Endometrium (tissue), 2 donors: ENCODE measurements around the gene ENTPD8.

Experiments used
- FAIRE-seq: peaks from 2 replicates; lab custom pipeline; 2012; peaks lifted over from hg19 to GRCh38; lab: Jason Lieb, UNC
- donor health status: control.
- donor health status: control.

Gene ENTPD8

DNA sequence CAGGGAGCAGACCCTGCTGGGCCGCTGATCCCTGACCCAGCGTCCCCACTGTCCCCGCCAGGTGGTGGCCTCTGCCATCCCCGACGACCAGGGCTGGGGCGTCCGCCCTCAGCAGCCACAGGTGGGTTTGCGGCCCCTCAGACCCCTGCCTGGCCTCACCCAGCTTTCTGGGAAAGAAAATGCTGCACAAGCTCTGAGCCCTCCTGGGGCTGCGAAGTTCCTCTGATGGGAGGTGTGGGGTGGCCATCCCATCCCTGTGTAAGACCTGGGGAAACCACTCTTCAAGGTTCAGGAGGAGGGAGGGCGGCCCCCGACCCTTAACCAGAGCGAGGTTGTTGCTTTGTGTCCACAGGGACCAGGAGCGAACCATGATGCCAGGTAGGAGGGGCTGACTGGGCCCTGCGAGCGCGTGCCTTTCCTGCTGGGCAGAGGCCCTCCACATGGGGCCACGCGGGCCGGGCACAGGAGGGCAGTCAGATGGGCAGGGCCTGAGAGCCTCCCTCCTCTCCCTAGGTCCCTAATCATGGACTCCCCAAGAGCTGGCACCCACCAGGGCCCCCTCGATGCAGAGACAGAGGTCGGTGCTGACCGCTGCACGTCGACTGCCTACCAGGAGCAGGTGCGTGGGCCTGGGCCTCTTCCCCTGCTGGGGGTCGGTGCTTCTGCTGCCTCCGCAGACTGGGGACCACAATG is 10.3 kb downstream of the ENTPD8 start:
- no peak for FAIRE-seq

DNA sequence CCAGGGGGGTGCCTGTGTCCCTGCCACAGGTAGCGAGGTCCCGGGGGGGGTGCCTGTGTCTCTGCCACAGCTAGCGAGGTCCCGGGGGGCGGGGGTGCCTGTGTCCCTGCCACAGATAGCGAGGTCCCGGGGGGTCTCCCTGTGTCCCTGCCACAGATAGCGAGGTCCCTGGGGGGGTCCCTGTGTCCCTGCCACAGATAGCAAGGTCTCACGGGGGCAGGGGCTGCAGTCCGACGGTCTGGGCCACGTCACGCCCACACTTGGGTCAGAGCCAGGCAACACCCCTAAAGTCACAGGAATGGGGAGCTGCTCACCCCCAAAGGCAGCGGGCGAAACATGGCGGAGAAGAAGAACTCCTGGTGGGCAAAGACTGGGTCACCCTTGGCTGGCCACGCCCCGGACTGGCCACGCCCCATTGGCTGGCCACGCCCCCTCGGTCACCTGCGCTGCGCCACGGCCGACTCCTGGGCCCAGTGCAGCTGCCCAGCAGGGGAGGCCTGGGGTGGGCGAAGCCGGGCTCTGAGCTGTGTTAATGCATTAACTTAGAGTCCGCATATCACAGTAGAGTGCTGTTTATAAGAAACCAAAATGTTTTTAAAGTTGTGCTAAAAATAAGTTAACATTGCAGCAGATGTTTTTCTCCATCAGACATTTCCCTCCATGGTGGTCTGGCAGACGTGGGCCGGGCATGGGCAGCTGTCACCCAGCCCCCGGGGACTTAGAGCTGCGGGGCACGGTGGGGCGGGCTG is 11.0 kb downstream of the ENTPD8 start:
- FAIRE-seq, result no peak

DNA sequence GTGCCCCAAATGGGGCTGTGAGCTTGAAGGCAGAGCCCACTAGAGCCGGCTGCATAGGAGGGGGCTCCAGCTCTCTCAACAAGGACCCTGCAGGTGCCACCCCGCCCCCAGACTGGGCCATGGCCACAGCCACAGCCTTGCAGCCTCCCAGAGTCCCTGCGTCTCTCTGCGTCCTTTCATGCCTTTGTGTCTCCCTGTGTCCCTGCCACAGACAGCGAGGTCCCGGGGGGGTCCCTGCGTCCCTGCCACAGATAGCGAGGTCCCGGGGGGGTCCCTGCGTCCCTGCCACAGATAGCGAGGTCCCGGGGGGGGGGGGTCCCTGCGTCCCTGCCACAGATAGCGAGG is 11.6 kb downstream of the ENTPD8 start:
- no peak for FAIRE-seq

DNA sequence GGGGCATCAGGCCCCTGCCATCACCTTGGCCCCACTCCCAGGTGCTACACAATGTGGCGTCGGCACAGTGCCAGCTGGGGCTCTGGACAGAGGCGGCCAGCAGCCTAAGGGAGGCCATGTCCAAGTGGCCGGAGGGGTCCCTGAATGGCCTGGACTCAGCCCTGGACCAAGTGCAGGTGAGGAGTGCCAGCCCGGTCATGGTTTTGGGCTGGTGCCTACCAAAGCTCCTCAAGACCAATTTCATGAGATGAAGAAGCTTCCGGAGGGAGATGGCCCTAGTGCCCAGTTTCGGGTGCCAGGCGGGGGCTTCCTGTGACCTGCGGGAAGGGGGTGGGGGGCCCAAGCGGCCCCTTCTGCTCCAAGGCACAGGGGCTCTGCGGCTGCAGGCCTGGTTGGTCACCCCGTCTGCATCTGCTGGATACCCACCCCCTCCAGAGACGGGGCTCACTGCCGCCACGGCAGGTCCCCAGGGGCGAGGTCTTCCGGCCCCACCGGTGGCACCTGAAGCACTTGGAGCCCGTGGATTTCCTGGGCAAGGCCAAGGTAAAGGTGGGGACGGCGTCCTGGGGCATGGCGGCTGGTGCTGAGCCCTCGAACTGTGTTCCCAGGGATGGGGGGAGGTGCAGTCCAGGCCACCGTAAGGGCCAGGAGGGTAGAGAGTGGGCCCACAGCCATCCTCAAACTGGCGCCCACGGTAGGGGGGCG is 12.2 kb downstream of the ENTPD8 start:
- no peak for FAIRE-seq

DNA sequence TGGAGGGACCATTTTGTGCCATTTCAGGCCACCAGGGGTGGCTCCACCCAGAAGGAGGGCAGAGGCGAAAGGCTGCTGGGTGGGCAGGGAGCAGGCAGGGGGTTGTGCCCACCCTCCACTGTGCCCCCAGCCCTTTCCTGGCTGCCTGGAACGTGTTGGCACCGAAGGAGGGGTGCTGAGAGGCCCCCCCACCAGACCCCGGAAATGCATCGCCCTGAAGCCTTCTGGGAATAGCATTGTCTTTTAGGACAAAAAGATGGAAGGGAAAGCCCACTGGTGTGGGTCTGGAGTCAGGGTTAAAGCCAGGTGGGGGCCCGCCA is 12.9 kb downstream of the ENTPD8 start:
- FAIRE-seq, result no peak

DNA sequence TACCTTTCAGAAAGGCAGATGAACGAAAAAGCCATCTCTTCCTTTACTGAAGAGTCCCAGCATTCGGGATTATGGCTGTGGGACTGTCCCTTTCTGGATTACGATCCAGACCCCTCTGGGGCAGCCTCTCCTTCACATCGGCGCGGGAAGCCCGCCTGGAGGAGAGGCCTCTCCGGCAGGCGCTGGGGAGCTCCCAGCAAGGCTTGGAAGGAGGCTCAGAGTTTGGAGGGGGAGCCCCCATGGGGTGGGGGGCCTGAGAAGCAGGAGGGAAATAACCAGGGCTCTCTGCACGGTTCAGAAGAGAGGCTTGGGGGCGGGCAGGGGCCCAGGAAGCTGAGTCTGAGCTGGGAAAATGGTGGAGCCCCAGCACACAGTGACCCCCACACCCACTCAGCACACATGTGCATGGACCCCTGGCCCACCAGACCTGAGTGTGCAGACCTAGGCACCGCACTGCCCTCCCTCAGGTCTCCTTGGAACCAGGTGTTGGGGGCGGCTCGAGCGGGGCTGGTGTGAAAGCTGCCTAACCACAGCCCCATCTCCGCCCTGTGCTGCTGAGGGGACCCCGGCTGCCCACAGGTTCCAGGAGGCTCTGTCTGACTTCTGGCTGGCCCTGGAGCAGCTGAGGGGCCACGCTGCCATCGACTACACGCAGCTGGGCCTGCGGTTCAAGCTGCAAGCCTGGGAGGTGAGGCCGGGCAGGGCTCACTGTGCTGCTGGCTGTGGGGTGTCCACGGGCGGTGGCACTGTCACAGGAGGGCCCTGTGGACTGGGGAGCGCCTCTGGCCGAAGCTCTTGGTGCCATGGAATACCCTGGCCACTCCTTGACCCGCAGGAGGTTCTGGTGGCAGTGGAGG is 13.5 kb downstream of the ENTPD8 start:
- no peak for FAIRE-seq

DNA sequence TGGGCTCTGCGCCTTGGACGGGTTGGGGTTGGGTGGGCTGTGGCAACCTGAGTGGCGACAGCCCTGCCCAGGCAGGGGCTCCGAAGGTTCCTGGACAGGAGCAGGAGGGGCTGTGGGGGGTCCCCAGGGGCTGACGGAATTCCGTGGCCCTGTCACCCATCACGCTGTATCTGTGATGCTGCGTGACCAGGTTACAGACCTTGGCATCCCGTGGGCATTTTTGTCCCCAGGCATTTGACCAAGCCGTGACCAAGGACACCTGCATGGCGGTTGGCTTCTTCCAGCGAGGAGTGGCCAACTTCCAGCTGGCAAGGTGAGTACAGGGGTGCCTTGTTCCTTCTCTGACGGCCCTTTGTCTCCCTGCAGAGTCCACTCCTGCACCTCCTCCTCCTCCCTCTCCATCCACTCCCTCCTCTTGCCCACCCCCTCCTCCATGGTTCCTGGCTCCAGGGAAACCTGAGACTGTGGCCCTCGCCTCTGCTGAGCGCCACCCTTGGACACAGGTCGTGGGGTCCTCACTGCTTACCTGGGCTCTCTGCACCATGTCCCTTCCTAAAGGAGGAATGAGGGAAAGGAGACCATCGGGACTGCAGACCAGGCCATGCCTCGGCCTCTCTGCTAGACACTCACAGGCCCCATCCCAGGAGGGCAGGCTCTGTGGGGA is 15.0 kb downstream of the ENTPD8 start:
- no peak for FAIRE-seq

DNA sequence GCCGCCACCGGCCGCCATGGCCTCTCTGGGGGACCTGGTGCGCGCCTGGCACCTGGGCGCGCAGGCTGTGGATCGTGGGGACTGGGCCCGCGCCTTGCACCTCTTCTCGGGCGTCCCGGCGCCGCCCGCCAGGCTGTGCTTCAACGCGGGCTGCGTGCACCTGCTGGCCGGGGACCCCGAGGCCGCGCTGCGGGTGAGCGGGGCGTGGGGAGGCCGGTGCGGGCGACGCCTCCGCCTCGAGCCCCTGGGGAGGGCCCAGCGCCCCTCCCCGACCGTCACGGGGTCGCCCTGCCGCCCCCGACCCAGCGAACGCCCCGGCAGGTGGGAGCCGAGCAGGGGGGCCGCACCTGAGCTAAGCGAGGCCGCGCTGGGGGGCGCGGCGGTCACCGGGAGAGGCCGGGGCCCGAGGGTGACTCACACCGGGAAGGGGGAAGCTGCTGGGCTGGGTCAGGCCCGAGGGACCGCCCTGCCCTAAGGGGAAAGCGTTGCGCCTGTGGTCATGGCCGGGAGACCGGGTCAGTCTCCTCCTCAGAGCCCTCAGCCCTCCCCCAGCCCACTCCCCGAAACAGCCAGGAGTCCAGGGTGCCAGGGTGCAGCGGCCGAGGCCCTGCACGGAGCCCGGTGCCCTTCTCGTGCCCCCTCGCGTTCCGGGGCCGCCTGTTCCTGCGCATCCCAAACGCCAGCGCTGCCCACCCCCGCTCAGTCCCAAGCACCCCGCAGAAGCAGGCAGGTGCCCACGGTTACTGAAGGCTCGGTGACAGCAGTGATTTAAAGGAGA is 17.5 kb downstream of the ENTPD8 start:
- no peak for FAIRE-seq

DNA sequence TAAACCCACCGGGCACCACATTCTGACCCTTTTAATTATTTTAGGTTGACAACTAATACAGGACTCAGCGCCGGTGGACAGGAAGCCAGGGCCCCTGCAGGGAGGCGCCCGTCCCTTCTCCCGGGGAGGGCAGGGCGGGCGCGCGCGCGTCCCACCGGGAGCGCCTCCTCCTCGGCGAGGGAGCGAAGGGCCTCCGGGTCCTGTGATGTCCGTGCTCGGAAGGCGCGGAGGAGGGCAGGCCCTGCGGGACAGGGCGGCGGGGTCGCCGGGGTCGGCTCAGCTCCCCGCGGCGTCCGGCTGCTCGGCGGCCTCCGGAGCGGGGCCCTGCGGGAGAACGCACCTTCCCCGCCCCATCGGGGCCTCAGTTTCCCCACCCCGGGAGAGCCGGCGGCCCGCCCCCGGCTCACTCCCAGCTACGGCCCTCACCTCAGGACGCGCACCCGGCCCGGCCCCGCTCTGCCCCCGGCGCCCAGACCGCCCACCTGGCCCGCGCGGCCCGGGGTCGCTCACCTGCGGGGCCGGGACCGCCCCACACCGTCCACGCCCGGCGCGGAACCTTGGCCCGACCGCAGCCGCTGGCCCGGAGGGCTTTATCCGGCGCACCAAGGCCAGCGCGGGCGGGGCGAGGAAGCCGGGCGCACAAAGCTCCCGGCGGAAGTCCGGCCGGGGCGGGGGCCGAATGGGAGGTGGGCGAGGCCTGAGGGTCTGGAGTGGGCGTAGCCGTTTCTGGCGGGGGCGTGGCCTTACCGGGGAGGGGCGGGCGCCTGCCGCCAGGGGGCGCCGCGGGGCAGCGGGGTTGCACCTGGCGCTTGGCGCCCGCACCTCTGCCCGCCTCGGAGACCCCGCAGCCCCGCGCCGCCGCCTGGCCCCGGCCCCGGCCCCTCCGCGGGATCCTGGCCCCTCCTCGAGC is 18.3 kb downstream of the ENTPD8 start, which contains the start of the genes EXD3 and NOXA1:
EXD3 (minus strand) TSS at position 559 of the 910 bp plus-strand sequence. CDS start 27,805 bp downstream, outside the sequence.
NOXA1 (plus strand) TSS at position 790 of the 910 bp plus-strand sequence. CDS start 137 bp downstream, outside the sequence.
- FAIRE-seq, result no peak

DNA sequence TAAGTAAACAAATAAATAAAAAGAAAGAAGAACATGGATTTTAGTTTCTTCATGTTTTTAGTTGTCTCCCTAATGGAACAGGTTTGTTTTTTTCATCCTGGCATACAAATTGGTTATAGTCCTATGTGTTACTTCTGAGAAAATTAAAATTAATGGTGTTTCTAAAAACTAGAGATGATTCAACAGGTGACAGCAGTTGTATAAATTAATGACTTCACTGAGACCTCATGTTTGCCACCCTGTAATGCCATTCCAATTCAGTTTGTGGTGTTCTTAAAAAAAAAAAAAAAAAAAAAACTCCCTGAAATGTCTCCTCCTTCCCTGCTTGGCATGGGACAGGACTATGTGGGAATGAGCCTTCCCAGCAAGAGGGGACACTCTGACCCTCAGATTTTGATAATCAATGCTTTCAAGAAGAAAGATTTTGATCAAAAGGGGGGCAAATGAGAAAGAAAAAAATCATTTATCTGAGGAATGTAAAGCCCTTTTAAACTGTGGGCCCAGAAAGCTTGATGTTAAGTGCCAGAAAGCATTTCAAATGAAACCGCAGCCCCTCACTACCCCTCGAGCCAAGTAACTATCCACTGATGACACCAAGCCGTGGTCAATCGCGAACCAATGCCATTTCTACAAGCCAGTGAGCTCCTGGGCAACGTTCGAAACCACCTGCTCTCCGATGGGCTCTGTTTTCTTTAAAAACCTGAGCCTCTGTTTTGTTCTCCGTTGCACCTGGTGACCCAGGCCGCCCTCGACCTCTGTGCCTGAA is 19.1 kb downstream of the ENTPD8 start:
- no peak for FAIRE-seq

DNA sequence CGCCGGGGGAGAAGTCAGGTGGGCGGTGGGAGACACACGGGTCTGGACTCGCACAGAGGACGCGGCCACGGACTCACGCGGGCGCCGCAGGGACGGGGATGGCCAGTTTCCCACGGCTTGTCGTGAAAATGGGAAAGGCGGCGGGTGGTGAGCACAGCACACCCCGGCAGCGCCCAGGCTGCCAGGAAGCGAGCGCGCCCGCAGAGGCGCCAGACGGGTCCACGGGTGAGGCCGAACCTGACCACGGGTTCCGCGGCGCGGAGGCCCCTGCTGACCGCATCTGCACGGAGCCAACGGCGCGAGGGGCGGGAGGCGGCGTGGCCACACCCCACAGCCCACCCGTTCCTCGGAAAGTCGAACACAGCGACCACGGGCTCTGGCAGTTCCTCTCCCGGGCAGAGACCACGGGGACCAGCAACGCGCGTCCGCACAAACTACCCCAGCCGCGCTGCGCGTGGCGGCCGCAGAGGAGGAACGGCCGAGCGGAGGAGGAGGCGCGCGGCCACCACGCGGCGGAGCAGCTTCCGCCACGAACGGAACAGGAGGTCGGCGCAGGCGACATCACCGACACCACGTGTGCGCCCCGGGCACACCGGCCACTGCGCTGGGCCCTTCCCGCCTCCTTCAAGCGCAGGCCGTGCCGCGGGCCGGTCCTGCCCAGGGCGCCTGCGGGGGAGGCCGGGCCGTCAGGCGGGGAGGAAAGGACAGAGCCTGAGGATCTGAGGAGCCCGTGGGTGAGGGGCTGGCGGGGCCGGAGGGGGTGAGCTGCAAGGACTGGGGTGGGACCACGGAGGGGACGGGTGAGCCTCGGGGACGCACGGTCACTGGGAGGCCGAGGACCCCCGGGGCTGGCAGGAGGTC is 23.8 kb downstream of the ENTPD8 start:
- FAIRE-seq, result no peak

DNA sequence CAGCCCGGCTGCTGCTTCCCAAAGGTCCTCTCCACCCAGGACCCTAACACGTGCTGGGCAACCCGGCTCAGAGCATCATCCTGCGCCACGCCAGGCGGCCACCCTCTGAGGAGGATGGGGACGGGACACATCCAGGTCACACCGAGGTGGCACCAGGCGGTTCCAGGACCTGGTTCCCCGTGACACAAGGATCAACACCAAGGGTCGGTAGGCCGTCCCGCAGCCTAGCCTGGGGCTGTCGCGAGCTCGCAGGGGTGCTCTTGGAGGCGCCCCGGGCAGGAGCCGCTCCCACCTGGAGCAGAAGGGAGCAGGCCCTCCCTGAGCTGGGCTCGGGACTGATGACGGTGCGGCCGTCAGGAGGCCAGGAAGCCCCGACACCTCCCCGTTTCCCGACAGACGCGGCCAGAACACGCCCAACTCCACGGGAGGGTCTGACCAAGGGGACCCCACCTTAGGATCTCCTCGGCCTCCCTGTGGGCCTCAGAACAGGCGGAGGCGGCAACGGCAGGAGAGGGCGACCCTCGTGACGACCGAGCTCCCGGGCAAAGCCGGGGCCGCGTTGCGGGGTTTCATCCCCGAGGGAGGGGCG is 24.5 kb downstream of the ENTPD8 start:
- no peak for FAIRE-seq

DNA sequence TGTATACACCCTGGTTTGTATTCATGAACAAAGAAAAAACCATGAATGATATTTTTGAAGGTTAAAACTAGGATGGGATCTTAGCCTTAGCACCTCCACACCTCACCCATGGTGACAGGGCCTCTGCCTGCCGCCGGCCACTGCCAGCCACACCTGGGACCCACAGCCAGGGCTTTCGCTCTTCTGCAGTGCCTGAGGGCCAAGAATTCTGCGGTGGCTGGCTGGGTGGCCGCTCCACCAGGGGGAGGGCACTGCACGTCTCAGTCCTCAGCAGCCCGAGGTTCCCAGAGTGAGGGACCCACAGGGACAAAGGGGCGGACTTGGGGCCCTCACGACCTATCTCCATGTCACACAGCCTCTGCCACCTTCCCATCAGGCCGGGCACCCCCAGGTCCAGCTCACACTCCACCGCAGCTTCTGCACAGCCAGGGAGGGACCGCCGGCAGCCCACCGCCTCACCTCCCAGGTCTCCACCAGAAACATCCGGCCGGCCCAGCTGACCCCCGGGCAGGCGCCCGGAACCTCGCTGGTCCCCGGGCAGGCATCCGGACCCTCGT is 25.1 kb downstream of the ENTPD8 start:
- no peak for FAIRE-seq

DNA sequence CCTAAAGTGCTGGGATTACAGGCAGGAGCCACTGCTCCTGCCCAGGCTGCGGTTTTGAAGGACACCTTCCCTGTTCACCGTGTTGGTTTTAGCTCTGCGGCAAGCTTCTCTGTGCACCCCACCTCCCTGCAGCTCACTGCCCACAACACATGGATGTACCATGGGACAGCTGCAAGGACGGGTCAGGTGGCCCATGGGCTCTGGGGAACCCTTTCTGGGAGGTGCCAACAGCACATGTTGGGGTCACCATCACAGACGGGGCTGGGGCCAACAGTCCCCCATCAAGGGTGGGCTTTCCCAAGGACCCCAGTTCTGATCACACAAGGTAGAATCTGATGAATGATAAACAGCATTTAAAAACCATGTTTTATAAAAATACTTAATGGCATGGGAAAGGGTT is 25.7 kb downstream of the ENTPD8 start:
- no peak for FAIRE-seq

DNA sequence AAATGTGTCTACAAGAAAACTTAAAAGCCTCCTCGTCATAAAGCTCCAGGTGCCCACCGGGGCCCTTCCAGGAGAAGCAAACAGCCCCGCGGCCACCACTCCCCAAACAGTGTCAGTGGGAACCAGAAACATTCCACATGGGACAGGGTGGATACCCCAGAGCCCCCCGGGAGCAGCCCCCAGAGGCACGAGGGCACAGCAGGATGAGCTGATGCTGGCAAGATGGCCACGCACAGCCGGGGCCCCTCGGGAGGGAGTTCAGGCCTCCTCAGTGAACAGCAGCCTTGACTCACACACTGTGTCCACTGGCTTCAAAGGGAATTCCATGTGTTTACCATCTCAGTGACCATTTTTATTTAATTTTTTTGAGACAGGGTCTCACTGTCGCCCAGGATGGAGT is 28.7 kb downstream of the ENTPD8 start:
- FAIRE-seq, result no peak

DNA sequence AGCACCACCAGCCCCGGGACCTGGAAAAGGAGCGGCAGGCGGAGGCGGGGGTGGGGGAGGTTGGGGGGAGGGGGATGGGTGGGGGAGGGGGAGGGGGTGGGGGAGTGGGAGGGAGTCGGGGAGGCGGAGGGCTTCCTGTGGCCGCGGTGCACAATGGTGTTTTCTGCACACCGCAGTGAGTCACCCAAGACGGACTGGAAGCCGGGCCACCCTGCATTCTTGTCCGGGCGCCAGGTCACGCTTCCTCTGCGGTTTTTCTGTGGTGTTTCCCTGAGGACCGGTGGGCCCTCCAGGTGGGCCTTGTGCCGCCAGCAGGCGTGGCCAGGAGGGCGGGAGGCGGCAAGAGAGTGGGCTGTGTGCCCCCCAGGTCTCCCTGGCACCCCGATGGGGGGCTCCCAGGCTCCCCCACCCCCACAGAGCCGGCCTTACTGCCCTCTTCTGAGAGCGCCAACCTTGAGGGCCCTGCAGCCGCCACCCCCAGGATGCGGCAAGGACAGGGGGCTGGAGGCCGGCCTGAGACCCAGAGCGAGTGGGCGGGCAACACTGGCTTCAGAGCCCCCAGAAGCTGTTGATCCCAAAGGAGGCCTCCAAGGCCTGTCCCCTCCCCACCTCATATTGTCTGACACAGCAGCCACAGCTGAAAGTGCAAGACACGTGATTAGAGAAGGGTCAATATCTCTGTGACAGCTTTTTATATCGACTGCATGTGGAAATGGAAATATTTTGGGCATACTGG is 29.3 kb downstream of the ENTPD8 start:
- FAIRE-seq, result no peak

DNA sequence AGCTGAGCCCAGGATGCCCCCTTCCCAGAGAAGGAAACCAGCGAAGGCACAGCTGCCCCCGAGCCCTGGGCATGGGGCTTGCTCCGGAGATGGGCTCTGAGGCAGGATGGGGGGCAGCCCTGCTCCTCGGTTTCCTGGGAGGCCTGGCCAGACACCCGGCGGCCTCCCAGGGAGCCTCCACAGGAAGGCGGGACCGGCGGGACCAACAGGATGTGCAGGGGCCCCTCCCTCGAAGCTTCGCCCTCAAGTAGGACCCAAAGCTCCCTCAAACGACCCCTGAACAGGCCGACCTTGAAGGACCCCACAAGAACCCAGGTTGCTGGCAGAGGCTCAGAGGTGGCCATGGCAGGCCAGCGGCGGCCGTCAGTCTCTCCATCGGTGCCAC is 29.9 kb downstream of the ENTPD8 start:
- no peak for FAIRE-seq
